GM12892 (cell line): ENCODE data around the gene MUC12.
"Not testable (repeated sequence)": the region's sequence is repeated elsewhere in the genome, so short reads cannot be mapped to it uniquely, and the experiment has no call there.

Experiments used
- DNase-seq: peaks from one replicate; pipeline ENCODE4 v3.0.0; 2011; ENCODE audit not compliant: insufficient read length
- FAIRE-seq: peaks from 2 replicates; lab custom pipeline; 2011; peaks lifted over from hg19 to GRCh38; lab: Jason Lieb, UNC
- POLR2A ChIP-seq: IDR thresholded peaks from 2 replicates; pipeline ENCODE4 v1.6.1; 2011; ENCODE audit warnings: low read depth, low read length, control low read depth
- POLR2AphosphoS5 ChIP-seq: IDR thresholded peaks from 2 replicates; pipeline ENCODE4 v1.6.1; 2011; ENCODE audit warnings: low read depth, low read length, control low read depth
- TAF1 ChIP-seq: IDR thresholded peaks from 2 replicates; pipeline ENCODE4 v1.6.1; 2011; ENCODE audit warnings: low read depth, mild to moderate bottlenecking, control low read depth, low read length, borderline replicate concordance

The MUC12 gene

GRCh38 chr7:101060992-101061391, 91.6 kb downstream of the MUC12 start:
- TF ChIP-seq TAF1 (no peak), POLR2A (no peak), POLR2AphosphoS5 (no peak)
- FAIRE-seq (no peak), DNase-seq (no peak)

- not testable (repeated sequence) for DNase-seq, FAIRE-seq
Measured at GRCh38 chr7:101064176-101064550, 94.8 kb downstream of the MUC12 start.

GRCh38 chr7:101065162-101065561, 95.8 kb downstream of the MUC12 start:
- not testable (repeated sequence) for FAIRE-seq, DNase-seq

GRCh38 chr7:101066141-101066832, 96.9 kb downstream of the MUC12 start:
- DNase-seq: no peak
- no peak for FAIRE-seq
- TF ChIP-seq POLR2AphosphoS5: no peak
- no peak for TF ChIP-seq TAF1
- no peak for TF ChIP-seq POLR2A

GRCh38 chr7:101066833-101067177, 97.4 kb downstream of the MUC12 start:
- TF ChIP-seq POLR2A: no peak
- TF ChIP-seq TAF1: no peak
- TF ChIP-seq POLR2AphosphoS5: no peak
- FAIRE-seq (no peak), DNase-seq (no peak)

GRCh38 chr7:101068401-101068800, 99.0 kb downstream of the MUC12 start:
- DNase-seq (no peak), FAIRE-seq (no peak)
- no peak for TF ChIP-seq POLR2AphosphoS5
- no peak for TF ChIP-seq POLR2A
